Measurements from ENCODE around the gene C2CD2. TPM values are rescaled to one million over a fixed set of nuclear protein-coding genes. Genes with fewer than 3 reads are reported as not detected.

The C2CD2 gene
- total and polyA plus RNA-seq, 9 donors = 18.9 to 61.5 (median 37.4) TPM

- 91 to 96% (median 94%) methylated on average over 22 to 23 of the region's 23 CpGs for WGBS, 3 donors
- H3K4me3 ChIP-seq = no peak overlapping the region
Observed at GRCh38 chr21:41859297-41859980, 94.4 kb downstream of the C2CD2 start.

GRCh38 chr21:41858466-41859296, 95.1 kb downstream of the C2CD2 start:
- Histone ChIP-seq H3K27ac (no peak overlapping the region), H3K27me3 (no peaks in the 10 kb centered on the region), H3K4me1 (ENCODE audit: insufficient read depth) (no peaks in the 10 kb centered on the region), H3K9me3 (no peaks in the 10 kb centered on the region), H3K36me3 (no peaks in the 10 kb centered on the region), H3K4me3 (no peak overlapping the region)
- WGBS, 3 donors = 88 to 91% (median 91%) methylated on average over 21 to 27 of the region's 27 CpGs
- no peak for DNase-seq
- intact Hi-C loops (cut with DNase I) = no loop called here
- TF ChIP-seq CTCF (IDR thresholded peaks at IDR 0.05) (no peak), POLR2A (IDR thresholded peaks at IDR 0.05) (no peak), EP300 (IDR thresholded peaks at IDR 0.05) (no peak)

More at GRCh38 chr21:41859297-41859980, 94.4 kb downstream of the C2CD2 start:
- no peak overlapping the region for H3K27ac ChIP-seq
- DNase-seq = no peak
- intact Hi-C loops (cut with DNase I) = no loop called here
- no peaks in the 10 kb centered on the region for H3K36me3 ChIP-seq
- no peak for TF ChIP-seq POLR2A (IDR thresholded peaks at IDR 0.05)
- TF ChIP-seq CTCF (IDR thresholded peaks at IDR 0.05) = no peak
- TF ChIP-seq EP300 (IDR thresholded peaks at IDR 0.05) = no peak
- H3K9me3 ChIP-seq = no peaks in the 10 kb centered on the region
- no peaks in the 10 kb centered on the region for H3K27me3 ChIP-seq
- H3K4me1 ChIP-seq (ENCODE audit: insufficient read depth) = no peaks in the 10 kb centered on the region

GRCh38 chr21:41857771-41858300, 96.0 kb downstream of the C2CD2 start:
- WGBS, 3 donors = 93 to 96% (median 96%) methylated on average over 14 of the region's 14 CpGs
- no peak for DNase-seq
- no peaks in the 10 kb centered on the region for H3K4me1 ChIP-seq (ENCODE audit: insufficient read depth)
- no peak overlapping the region for H3K27ac ChIP-seq
- intact Hi-C loops (cut with DNase I) = no loop called here
- H3K36me3 ChIP-seq = no peaks in the 10 kb centered on the region
- H3K4me3 ChIP-seq = no peak overlapping the region
- H3K27me3 ChIP-seq = no peaks in the 10 kb centered on the region
- TF ChIP-seq POLR2A (IDR thresholded peaks at IDR 0.05) (no peak), EP300 (IDR thresholded peaks at IDR 0.05) (no peak), CTCF (IDR thresholded peaks at IDR 0.05) (no peak)
- no peaks in the 10 kb centered on the region for H3K9me3 ChIP-seq

- WGBS, 3 donors = 84 to 94% (median 84%) methylated on average over 10 of the region's 10 CpGs
- Histone ChIP-seq H3K4me1 (ENCODE audit: insufficient read depth) (no peaks in the 10 kb centered on the region), H3K36me3 (no peaks in the 10 kb centered on the region), H3K4me3 (no peak overlapping the region), H3K9me3 (no peaks in the 10 kb centered on the region), H3K27me3 (no peaks in the 10 kb centered on the region), H3K27ac (no peak overlapping the region)
- TF ChIP-seq EP300 (IDR thresholded peaks at IDR 0.05) (no peak), POLR2A (IDR thresholded peaks at IDR 0.05) (no peak), CTCF (IDR thresholded peaks at IDR 0.05) (no peak)
- intact Hi-C loops (cut with DNase I) = no loop called here
- no peak for DNase-seq
Observed at GRCh38 chr21:41856572-41856971, 97.2 kb downstream of the C2CD2 start.
